Hepatocyte (in vitro differentiated cells): ENCODE results near the gene TMEM108. TPM values are rescaled to one million over a fixed set of nuclear protein-coding genes. Genes with fewer than 3 reads are reported as not detected.
A peak's percentile ranks its signal among the peaks of the same experiment; 100 is the strongest.

ENCODE experiments used
- DNase-seq: peaks from one replicate; pipeline ENCODE4 v3.0.0-alpha.2; 2016; ENCODE audit warnings: low spot score
- H2AFZ ChIP-seq: fragments of 200-600 bp; sonication (generic); 2 replicates; pipeline ENCODE4 v1.6.0; 2016; ENCODE audit warnings: antibody characterized with exemption, mild to moderate bottlenecking
- H3K27ac ChIP-seq: fragments of 200-600 bp; sonication (generic); 2 replicates; pipeline ENCODE4 v1.5.1; 2016; ENCODE audit warnings: mild to moderate bottlenecking
- H3K27me3 ChIP-seq: fragments of 200-600 bp; sonication (generic); 2 replicates; pipeline ENCODE4 v1.6.1; 2016
- H3K36me3 ChIP-seq: fragments of 200-600 bp; sonication (generic); replicated peaks from 2 replicates; pipeline ENCODE4 v1.5.1; 2016; ENCODE audit warnings: low read depth; ENCODE audit not compliant: insufficient read depth
- H3K4me1 ChIP-seq: fragments of 200-600 bp; sonication (generic); 2 replicates; pipeline ENCODE4 v1.5.1; 2016; ENCODE audit warnings: mild to moderate bottlenecking, moderate library complexity; ENCODE audit not compliant: insufficient read depth
- H3K4me2 ChIP-seq: fragments of 200-600 bp; sonication (generic); 2 replicates; pipeline ENCODE4 v1.6.0; 2016
- H3K4me3 ChIP-seq: fragments of 200-600 bp; sonication (generic); 2 replicates; pipeline ENCODE4 v1.5.1; 2016; ENCODE audit warnings: mild to moderate bottlenecking
- H3K79me2 ChIP-seq: fragments of 200-600 bp; sonication (generic); 2 replicates; pipeline ENCODE4 v1.6.0; 2017; ENCODE audit warnings: mild to moderate bottlenecking
- H3K9me2 ChIP-seq: fragments of 200-600 bp; sonication (generic); replicated peaks from 2 replicates; pipeline ENCODE4 v1.6.0; 2017; ENCODE audit warnings: mild to moderate bottlenecking; ENCODE audit not compliant: insufficient read depth
- H3K9me3 ChIP-seq: fragments of 200-600 bp; sonication (generic); 2 replicates; pipeline ENCODE4 v1.5.1; 2016; ENCODE audit warnings: low read depth, mild to moderate bottlenecking
- H4K20me1 ChIP-seq: fragments of 200-600 bp; sonication (generic); 2 replicates; pipeline ENCODE4 v1.6.0; 2016; ENCODE audit warnings: mild to moderate bottlenecking; ENCODE audit not compliant: insufficient read depth, poor library complexity, severe bottlenecking
- EZH2 ChIP-seq: fragments of 200-600 bp; sonication (generic); IDR thresholded peaks from 2 replicates; pipeline ENCODE4 v1.6.1; 2016; ENCODE audit warnings: antibody characterized with exemption, mild to moderate bottlenecking, borderline replicate concordance
- EZH2phosphoT487 ChIP-seq: fragments of 200-600 bp; sonication (generic); IDR thresholded peaks from one replicate; pipeline ENCODE4 v1.6.1; 2018; ENCODE audit warnings: antibody characterized with exemption, mild to moderate bottlenecking, low read depth, moderate library complexity; ENCODE audit not compliant: unreplicated experiment, severe bottlenecking
- WGBS: methylation state at CpG from one replicate; pipeline ENCODE4 v1.1.6; 2016; ENCODE audit warnings: low lambda C conversion rate; ENCODE audit errors: missing lambda C conversion rate; 5-methylcytosine and 5-hydroxymethylcytosine counted together
- polyA plus RNA-seq: library from polyadenylated mRNA; unstranded; fragments of >200 nt; fragmentation: Nextera tagmentation; extraction: Ambion mirVana; gene quantifications from 2 replicates; pipeline ENCODE4 v1.2.1, GENCODE V29; 2016
- total RNA-seq: library from RNA; depleted of rRNA; stranded (reverse); fragments of >200 nt; gene quantifications from 2 replicates; pipeline ENCODE4 v1.2.3, GENCODE V29; 2014
- TF ChIP-seq, protein P1 (sequence below): fragments of 200-600 bp; sonication (generic); IDR thresholded peaks from 2 replicates; pipeline ENCODE4 v1.5.1; 2016; ENCODE audit warnings: antibody characterized with exemption, mild to moderate bottlenecking; ENCODE audit not compliant: poor library complexity

TMEM108 gene
- total and polyA plus RNA-seq, 2 experiments from 2014 or later, result 0.53 to 6.5 TPM

GRCh38 chr3:133209871-133210550 lies 171.8 kb downstream of the TMEM108 start:
- peak; percentile 6 for DNase-seq
- H2AFZ ChIP-seq, result no peak overlapping the region
- no peaks in the 10 kb centered on the region for H3K9me3 ChIP-seq
- no peaks in the 10 kb centered on the region for H3K9me2 ChIP-seq
- 62% methylated on average over 1 of the region's 1 CpG for WGBS
- H4K20me1 ChIP-seq, result no peaks in the 10 kb centered on the region
- H3K27ac ChIP-seq, result no peak overlapping the region
- TF ChIP-seq, protein P1, sequence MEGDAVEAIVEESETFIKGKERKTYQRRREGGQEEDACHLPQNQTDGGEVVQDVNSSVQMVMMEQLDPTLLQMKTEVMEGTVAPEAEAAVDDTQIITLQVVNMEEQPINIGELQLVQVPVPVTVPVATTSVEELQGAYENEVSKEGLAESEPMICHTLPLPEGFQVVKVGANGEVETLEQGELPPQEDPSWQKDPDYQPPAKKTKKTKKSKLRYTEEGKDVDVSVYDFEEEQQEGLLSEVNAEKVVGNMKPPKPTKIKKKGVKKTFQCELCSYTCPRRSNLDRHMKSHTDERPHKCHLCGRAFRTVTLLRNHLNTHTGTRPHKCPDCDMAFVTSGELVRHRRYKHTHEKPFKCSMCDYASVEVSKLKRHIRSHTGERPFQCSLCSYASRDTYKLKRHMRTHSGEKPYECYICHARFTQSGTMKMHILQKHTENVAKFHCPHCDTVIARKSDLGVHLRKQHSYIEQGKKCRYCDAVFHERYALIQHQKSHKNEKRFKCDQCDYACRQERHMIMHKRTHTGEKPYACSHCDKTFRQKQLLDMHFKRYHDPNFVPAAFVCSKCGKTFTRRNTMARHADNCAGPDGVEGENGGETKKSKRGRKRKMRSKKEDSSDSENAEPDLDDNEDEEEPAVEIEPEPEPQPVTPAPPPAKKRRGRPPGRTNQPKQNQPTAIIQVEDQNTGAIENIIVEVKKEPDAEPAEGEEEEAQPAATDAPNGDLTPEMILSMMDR, result no peak
- no peak for TF ChIP-seq EZH2
- no peak for TF ChIP-seq EZH2phosphoT487
- H3K4me3 ChIP-seq, result no peak overlapping the region
- no peaks in the 10 kb centered on the region for H3K79me2 ChIP-seq
- no peak overlapping the region for H3K4me2 ChIP-seq
- H3K27me3 ChIP-seq, result no peaks in the 10 kb centered on the region
- H3K4me1 ChIP-seq, result no peaks in the 10 kb centered on the region
- no peaks in the 10 kb centered on the region for H3K36me3 ChIP-seq

DNA sequence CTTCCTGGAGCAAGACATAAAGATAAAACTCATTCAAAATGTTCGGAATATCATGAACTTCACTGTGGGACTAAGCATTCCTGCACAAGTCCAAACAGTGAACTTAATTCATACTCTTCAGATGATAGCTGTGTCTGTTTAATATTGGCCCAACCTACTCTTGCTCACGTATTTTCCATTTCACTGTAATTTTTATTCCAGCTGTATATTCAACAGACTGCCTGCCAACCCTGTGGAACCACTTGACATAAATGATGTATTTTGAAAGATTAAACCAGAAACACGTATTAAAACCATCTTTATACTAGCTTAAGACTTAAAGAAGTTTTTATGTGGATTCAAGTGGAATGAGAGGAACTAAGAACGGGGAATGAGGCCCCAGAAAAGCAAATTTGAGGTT lies 172.5 kb downstream of the TMEM108 start:
- H4K20me1 ChIP-seq, result no peaks in the 10 kb centered on the region
- H3K9me3 ChIP-seq, result no peaks in the 10 kb centered on the region
- H3K9me2 ChIP-seq, result no peaks in the 10 kb centered on the region
- DNase-seq, result no peak
- no peak overlapping the region for H3K4me2 ChIP-seq
- no peak overlapping the region for H2AFZ ChIP-seq
- no peaks in the 10 kb centered on the region for H3K36me3 ChIP-seq
- H3K79me2 ChIP-seq, result no peaks in the 10 kb centered on the region
- 85% methylated on average over 4 of the region's 4 CpGs for WGBS
- H3K27ac ChIP-seq, result no peak overlapping the region
- TF ChIP-seq, protein P1, result no peak
- no peak for TF ChIP-seq EZH2
- no peak for TF ChIP-seq EZH2phosphoT487
- no peaks in the 10 kb centered on the region for H3K27me3 ChIP-seq
- no peaks in the 10 kb centered on the region for H3K4me1 ChIP-seq
- no peak overlapping the region for H3K4me3 ChIP-seq

GRCh38 chr3:133211449-133211848 lies 173.3 kb downstream of the TMEM108 start:
- Histone ChIP-seq H2AFZ (no peak overlapping the region), H3K79me2 (no peaks in the 10 kb centered on the region), H3K4me1 (no peaks in the 10 kb centered on the region), H3K27ac (no peak overlapping the region), H3K9me2 (no peaks in the 10 kb centered on the region), H3K36me3 (no peaks in the 10 kb centered on the region), H4K20me1 (no peaks in the 10 kb centered on the region), H3K4me2 (no peak overlapping the region), H3K4me3 (no peak overlapping the region), H3K9me3 (no peaks in the 10 kb centered on the region), H3K27me3 (no peaks in the 10 kb centered on the region)
- 59% methylated on average over 2 of the region's 2 CpGs for WGBS
- DNase-seq, result no peak
- TF ChIP-seq, protein P1, result no peak

DNA sequence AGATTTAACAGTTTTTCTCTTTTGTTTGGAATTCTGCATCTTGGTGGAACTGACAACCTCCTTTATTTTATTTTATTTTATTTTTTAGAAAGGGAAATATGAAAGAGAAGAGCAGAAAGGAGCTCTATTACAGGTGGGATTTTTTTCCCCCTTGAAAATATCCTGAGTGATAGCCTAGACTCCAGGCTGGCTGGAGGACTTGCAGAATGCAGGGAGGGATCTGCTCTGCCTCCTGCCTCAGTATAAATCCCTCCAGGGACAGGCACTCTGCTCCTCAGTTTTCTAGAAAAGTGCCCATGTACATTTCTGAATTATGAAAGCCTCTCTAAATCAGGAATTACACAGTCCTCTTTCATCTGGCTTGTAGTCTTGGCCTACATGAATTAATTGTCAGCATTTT lies 173.7 kb downstream of the TMEM108 start:
- no peaks in the 10 kb centered on the region for H3K9me3 ChIP-seq
- no peaks in the 10 kb centered on the region for H3K36me3 ChIP-seq
- no peaks in the 10 kb centered on the region for H3K79me2 ChIP-seq
- H2AFZ ChIP-seq, result no peak overlapping the region
- H3K4me2 ChIP-seq, result no peak overlapping the region
- TF ChIP-seq EZH2, result no peak
- TF ChIP-seq EZH2phosphoT487, result no peak
- no peaks in the 10 kb centered on the region for H3K9me2 ChIP-seq
- no peaks in the 10 kb centered on the region for H3K4me1 ChIP-seq
- no peaks in the 10 kb centered on the region for H4K20me1 ChIP-seq
- no peak for DNase-seq
- H3K27me3 ChIP-seq, result no peaks in the 10 kb centered on the region
- no peak overlapping the region for H3K27ac ChIP-seq
- H3K4me3 ChIP-seq, result no peak overlapping the region
